GM18499 (cell line): ENCODE results near the gene GINS1.

ENCODE experiments used
- ATAC-seq: cut with Tn5 transposase; IDR thresholded peaks from one replicate; pipeline ENCODE4 v1.9.1; 2021; ENCODE audit warnings: moderate number of reproducible peaks; ENCODE audit not compliant: insufficient read depth, unreplicated experiment

Gene GINS1

DNA sequence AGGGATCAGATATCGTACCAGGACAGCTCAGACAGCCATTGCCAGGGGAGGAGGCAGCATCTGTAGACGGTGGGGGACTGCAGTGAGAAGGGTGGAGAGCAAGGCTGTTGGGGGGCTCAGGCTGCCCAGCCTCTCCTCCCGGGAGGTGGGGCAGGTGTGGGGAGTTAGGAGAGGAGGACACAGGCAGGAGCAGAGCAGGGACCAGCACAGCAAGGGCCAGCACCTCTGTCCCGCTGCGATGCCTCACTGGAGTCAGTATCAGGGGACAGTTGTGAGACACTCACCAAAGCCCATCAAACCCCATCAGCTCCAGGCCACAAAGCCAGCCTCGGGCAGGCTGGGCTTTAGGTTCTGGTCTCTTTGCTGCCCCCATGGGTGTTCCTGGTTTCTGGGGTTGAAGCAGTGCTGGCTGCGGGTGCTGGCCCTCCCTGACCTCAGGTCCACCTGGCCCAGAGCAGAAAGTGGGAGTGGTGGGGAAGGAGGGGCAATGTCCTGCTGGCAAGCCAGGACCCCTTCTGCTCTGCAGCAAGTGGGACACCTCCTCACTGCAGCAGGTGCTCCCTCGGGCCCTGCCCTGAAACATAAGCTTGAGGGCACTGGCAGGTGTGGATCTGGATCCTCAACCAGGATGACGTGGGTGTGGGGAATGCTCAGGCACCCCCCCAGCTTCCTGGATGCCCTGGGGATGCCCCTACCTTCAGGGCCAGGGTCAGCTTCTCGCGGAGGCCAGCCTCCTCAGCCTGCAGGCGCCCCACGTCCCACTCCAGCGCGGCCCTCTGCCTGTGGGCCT, 83.4 kb downstream of the GINS1 start:
- ATAC-seq: no peak

DNA sequence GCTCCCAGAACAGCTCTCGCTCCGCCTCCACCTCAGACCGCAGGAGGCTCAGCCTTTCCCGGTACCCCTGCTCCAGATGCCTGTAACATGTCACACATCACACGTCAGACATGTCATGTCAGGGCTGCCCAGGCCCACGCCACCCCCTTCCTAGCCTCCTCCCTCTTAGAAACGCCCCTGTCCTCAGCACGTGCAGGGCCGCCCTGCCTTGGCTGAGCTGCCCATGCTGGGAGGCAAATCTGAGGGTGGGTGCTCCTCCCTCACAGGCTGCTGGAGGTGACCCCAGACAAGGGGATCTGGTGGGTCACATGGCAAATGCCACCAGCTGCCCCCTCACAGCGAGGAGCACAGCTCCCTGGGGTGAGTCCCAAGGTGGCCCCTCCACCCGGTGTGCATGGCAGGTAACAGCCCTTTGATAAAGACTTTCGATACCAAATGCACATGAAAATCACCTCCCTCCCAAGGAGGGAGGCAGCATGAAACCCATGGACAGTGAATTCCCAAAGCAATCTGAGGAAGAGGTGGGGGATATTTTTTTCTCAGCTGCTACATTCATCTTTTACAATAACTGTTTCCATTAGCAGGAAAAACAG, 84.1 kb downstream of the GINS1 start:
- no peak for ATAC-seq

DNA sequence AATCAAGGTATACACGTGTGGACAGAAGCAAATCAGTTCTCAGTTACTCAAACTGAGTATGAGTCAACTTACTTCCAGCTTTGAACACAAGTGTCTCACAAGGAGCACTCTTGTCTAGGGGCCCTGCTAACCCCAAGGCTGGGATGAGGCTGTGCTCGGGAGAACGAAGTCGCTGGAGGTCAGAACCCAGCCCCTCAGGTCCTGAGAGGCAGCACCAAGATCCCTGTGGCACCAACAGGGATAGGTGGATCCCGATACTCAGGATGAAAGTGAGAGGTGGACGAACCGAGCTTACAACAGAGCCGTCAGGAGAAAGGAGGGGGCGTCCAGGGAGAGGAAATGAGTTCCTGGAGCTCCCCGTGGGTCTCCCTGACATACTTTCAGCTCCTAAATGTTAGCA, 85.7 kb downstream of the GINS1 start:
- ATAC-seq: no peak

DNA sequence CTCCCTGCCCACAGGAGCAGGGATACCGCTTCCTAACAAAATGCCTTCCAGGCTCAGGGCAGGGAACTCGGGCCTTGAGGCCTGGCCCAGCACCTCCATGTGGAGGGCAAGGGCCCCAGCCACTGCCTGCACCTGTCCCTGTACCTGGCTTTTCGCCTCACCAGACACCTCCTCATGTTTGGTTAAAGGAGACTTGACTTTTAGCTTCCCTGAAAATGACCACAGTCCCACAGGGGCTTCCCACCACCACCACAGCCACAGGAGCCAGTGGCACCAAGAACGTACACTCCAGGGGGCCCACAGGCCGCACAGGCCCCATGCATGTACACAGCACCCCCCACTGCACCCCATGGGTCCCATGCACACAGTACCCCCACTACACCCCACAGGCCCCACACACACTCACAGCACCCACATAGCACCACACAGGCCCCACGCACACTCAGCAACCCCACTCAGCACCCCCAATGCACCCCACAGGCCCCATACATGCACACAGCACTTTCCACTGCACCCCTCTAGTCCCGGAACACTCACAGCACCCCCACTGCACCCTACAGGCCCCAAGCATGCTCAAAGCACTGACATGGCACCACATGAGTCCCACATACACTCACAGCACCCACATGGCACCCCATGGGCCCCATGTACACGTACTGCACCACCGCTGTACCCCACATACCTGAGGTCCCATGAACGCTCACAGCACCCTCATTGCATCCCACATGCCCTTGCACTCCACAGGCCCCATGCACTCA, 86.5 kb downstream of the GINS1 start:
- ATAC-seq: no peak

DNA sequence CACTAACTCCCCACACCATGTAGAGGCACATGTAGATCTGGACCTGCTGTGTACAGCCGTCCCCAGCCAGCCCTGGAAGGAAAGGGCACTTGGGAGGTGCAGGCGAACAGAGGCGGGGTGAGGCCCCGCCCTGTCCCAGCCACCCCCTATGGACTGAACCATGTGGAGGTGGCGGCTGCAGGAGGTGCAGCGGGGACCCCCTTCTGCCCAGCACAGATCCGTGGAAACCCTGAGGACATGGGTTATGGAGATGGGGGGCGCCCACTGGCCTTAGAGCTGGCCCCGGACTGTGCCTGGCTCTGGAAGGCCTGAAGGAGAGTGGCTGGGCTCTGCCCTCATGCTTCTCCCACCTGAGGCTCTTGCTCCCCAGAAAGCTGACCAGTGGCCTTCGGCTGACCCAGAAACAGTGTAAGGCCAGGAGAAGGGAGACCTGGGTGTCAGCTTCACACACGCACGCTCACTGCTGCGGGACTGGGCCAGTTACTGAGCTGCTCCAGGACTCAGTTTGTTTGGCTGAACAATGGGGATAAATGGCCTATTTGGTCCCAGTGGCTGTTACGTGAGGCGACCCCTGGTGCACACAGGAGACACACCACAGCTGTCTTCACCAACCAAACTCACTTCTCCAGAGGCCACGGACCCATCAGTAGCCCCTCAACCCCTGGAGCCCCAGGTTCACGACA, 87.2 kb downstream of the GINS1 start:
- ATAC-seq: no peak

DNA sequence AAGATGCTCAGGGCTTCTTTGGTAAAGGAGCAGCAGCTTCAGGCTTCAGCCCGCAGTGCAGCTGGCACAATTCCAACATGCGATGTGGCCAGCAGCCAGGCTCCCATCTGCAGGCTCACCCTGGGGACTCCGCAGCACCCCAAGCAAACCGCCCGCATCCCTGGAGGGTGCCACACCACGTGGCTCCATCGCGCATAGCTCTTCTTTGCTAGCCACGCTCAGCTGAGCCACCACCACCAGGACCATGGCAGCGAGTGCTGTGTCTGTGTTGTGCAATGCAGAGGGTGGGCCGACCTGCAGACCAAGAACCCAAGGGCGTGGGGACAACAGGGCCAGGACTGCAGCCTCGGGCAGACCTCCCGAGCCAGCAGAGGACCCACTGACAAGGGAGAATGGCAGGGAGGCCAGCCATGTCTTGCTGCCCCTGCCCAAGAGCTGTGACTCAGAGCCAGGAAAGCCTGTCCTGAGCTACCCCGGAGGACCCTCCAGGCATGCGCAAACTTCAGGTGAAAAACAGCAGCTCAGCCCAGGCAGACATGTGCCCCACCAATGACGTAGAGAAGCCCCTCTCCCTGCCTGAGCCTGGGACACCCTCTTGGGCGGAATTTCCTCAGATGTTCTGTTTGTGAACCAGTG, 87.8 kb downstream of the GINS1 start:
- ATAC-seq: no peak

DNA sequence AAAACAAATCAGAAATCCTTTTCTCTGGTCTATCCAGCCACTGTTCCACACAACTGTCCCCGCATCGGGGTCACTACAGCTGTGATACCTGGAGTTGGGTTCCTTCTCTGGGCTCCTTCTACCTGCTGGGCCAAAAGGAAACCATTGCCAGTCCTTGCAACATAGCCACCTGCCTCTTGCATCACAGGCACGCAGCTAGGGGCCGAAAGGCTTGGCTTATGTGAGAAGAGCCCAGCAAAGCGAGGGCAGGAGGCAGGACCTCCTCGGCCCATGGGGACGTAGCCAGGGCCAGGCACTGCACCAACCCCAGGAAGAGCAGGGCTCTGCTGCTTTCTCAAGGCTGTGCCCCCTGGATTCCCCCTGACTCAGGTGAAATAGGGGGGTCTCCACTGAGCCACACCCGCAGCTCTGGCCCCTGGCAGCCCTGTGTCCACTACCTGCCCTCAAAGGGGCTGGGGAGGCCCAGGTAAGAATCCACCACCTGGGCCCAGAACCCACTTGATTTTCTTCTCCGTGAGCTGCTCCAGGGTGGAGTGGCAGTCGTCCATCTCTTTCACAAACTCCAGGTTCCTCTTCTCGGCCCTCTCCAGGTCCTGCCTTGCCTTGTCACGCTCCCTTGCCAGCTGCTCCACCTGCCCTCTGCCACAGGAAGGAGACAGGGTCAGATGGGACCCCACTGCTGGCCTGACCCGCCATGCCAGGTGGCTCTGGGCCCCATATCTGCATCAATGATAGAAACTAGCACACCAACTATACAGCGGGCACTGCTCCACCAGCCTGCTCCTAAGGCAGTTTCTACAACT, 88.9 kb downstream of the GINS1 start:
- no peak for ATAC-seq

DNA sequence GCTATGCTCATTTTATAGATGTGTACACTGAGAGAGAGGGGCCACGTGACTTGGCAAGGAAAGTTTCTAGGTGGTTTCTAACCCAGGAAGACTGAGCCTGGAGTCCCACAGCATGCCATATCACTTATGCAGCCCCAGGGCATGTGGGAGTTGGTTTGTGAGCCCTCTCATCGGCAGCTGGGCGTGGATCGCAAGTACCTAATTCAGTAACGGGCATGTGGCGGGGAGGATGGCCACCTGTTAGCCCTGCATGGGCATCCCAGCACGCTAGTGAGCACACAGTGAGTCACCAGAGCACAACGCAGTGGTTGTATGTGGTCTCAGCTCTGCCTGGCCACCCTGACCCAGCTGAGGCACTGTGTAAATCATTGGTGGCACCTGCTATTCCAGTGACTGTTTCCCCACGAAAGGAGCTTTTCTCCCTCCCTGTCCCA, 89.5 kb downstream of the GINS1 start:
- no peak for ATAC-seq

DNA sequence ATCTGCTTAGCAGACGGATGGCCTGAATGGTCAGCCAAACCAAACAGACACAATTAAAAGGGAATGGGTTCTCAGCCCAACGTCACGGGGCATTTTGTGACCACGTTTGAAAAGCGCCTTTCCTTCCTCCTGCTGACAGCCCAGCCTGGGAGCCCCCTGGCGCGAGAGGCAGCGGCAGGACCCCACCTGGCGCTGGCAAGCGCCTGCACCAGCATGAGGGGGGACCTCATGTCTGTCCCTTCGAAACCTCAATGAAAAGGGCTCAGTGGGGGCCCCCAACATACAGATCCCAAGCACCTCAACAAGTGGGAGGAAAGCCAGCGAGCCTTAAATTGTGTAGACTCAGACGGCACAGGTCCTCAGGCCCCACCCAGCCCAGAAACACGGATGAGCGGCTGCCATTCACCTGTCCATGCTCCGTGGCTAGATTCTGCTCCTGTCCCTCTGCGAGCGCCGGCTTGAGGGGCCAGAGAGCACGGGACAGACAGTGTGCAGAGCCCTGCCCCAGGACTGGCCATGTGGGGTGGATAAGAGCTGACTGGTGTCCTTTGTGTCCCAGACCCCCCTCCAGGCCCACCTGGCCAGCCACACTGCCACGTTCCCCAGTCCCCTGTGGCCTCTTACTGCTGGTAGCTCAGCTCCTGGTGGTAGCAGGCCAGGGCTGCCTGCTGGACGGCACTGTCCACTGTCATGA, 90.3 kb downstream of the GINS1 start:
- ATAC-seq: no peak
